Neural cell (in vitro differentiated cells): ENCODE results near the gene CPSF2. TPM values are rescaled to one million over a fixed set of nuclear protein-coding genes. Genes with fewer than 3 reads are reported as not detected.

Experiments used
- H2AFZ ChIP-seq: fragments of 200-600, 300-800 bp; sonication (generic), shearing (Covaris generic); 2 replicates; pipeline ENCODE4 v1.6.0; 2014; ENCODE audit warnings: low read depth, mild to moderate bottlenecking, antibody characterized with exemption, low read length, moderate library complexity
- H3F3A ChIP-seq: fragments of 200-600 bp; shearing (Covaris generic); 2 replicates; pipeline ENCODE4 v1.6.1; 2016; ENCODE audit warnings: mild to moderate bottlenecking, moderate library complexity, mixed read lengths, antibody characterized with exemption, low read length; ENCODE audit not compliant: insufficient read depth, poor library complexity, severe bottlenecking
- H3K27ac ChIP-seq: fragments of 200-600, 300-800 bp; sonication (generic), shearing (Covaris generic); 2 replicates; pipeline ENCODE4 v1.5.1; 2014; ENCODE audit warnings: mild to moderate bottlenecking, low read length, moderate library complexity
- H3K27me3 ChIP-seq: fragments of 300-800, 200-600 bp; sonication (generic), shearing (Covaris generic); 2 replicates; pipeline ENCODE4 v1.6.0; 2014; ENCODE audit warnings: mild to moderate bottlenecking, low read depth, low read length, moderate library complexity; ENCODE audit not compliant: insufficient read depth
- H3K36me3 ChIP-seq: fragments of 300-800, 200-600 bp; sonication (generic), shearing (Covaris generic); 2 replicates; pipeline ENCODE4 v1.5.1; 2014; ENCODE audit warnings: mild to moderate bottlenecking, antibody characterized with exemption, low read length, moderate library complexity; ENCODE audit not compliant: insufficient read depth
- H3K4me2 ChIP-seq: fragments of 300-800, 200-600 bp; sonication (generic), shearing (Covaris generic); 2 replicates; pipeline ENCODE4 v1.6.0; 2014; ENCODE audit warnings: mild to moderate bottlenecking, low read length
- H3K4me3 ChIP-seq: fragments of 300-800, 200-600 bp; sonication (generic), shearing (Covaris generic); 2 replicates; pipeline ENCODE4 v1.5.1; 2014; ENCODE audit warnings: mild to moderate bottlenecking, low read length, moderate library complexity
- H3K79me2 ChIP-seq: fragments of 200-600 bp; shearing (Covaris generic); replicated peaks from 2 replicates; pipeline ENCODE4 v1.6.0; 2014; ENCODE audit warnings: mild to moderate bottlenecking, low read length, moderate library complexity; ENCODE audit not compliant: insufficient read depth
- H3K9ac ChIP-seq: fragments of 300-800, 200-600 bp; sonication (generic), shearing (Covaris generic); 2 replicates; pipeline ENCODE4 v1.6.1; 2016; ENCODE audit warnings: mild to moderate bottlenecking, low read length, mixed read lengths
- H3K9me2 ChIP-seq: fragments of 200-600 bp; shearing (Covaris generic); 2 replicates; pipeline ENCODE4 v1.6.1; 2016; ENCODE audit warnings: mild to moderate bottlenecking, low read length, mixed read lengths; ENCODE audit not compliant: insufficient read depth
- H3K9me3 ChIP-seq: fragments of 200-600, 300-800 bp; sonication (generic), shearing (Covaris generic); 2 replicates; pipeline ENCODE4 v1.6.1; 2016; ENCODE audit warnings: mild to moderate bottlenecking, mixed run types, low read length, moderate library complexity, mixed read lengths
- H4K20me1 ChIP-seq: fragments of 200-600 bp; shearing (Covaris generic); 2 replicates; pipeline ENCODE4 v1.6.1; 2016; ENCODE audit warnings: mild to moderate bottlenecking, mixed run types; ENCODE audit not compliant: insufficient read depth
- EP300 ChIP-seq: fragments of 450-650 bp; conservative IDR thresholded peaks from 2 replicates; pipeline ENCODE4 v1.6.1; 2014; ENCODE audit warnings: antibody characterized with exemption, mild to moderate bottlenecking, moderate library complexity; ENCODE audit not compliant: poor library complexity, severe bottlenecking
- EZH2 ChIP-seq: fragments of 200-600, 300-800 bp; shearing (Covaris generic), sonication (generic); IDR thresholded peaks from 2 replicates; pipeline ENCODE4 v1.6.1; 2014; ENCODE audit warnings: antibody characterized with exemption, low read length, borderline replicate concordance, mild to moderate bottlenecking; ENCODE audit not compliant: insufficient read depth, poor library complexity, severe bottlenecking
- MXI1 ChIP-seq: fragments of 450-650 bp; conservative IDR thresholded peaks from 2 replicates; pipeline ENCODE4 v1.6.1; 2014; ENCODE audit warnings: antibody characterized with exemption, mild to moderate bottlenecking; ENCODE audit not compliant: poor library complexity, severe bottlenecking
- SMC3 ChIP-seq: fragments of 450-650 bp; conservative IDR thresholded peaks from 2 replicates; pipeline ENCODE4 v1.6.1; 2014; ENCODE audit warnings: antibody characterized with exemption, mild to moderate bottlenecking, moderate library complexity; ENCODE audit not compliant: poor library complexity
- TAF1 ChIP-seq: IDR thresholded peaks from 2 replicates; pipeline ENCODE4 v1.6.1; 2012; ENCODE audit warnings: low read depth
- polyA plus RNA-seq: library from polyadenylated mRNA; depleted of rRNA; stranded (reverse); fragments of >200 nt; gene quantifications from 2 replicates; pipeline ENCODE4 v1.2.3, GENCODE V29; 2014
- TF ChIP-seq, protein P1 (sequence below): IDR thresholded peaks from 2 replicates; pipeline ENCODE4 v1.6.1; 2012; ENCODE audit warnings: borderline replicate concordance
- TF ChIP-seq, protein P2 (sequence below): fragments of 450-650 bp; IDR thresholded peaks from 2 replicates; pipeline ENCODE4 v1.5.1; 2014; ENCODE audit warnings: antibody characterized with exemption, mild to moderate bottlenecking, moderate library complexity; ENCODE audit not compliant: poor library complexity, severe bottlenecking

CPSF2 gene
- polyA plus RNA-seq, 1 donor from 2014 or later, result 18.5 TPM

DNA sequence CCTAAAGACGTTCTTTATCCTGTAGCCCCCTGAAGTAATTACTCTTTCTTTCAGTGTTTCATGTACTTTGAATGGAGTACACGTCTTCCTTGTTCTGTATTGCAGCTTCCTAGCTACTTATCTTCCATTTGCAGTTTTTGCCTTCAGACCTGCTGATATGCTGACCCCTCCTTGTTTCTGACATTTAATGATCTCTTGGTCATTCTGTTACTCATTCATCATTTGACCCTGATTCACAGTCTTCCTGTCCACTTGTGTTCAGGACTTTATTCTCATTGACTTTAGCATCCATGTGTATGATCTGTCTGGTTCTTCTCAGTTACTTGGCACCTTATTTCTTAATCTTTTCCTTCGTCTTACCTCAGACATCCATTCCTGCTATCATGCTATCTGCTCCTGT lies 22.2 kb downstream of the CPSF2 start:
- H3K9ac ChIP-seq, result no peak overlapping the region
- H3K9me3 ChIP-seq, result no peaks in the 10 kb centered on the region
- H3K27ac ChIP-seq, result no peak overlapping the region
- no peaks in the 10 kb centered on the region for H3K9me2 ChIP-seq
- no peak overlapping the region for H3K4me2 ChIP-seq
- no peak overlapping the region for H2AFZ ChIP-seq
- no peaks in the 10 kb centered on the region for H3K27me3 ChIP-seq
- no peak overlapping the region for H3K4me3 ChIP-seq
- H3F3A ChIP-seq, result no peaks in the 10 kb centered on the region
- H4K20me1 ChIP-seq, result no peaks in the 10 kb centered on the region
- no peaks in the 10 kb centered on the region for H3K79me2 ChIP-seq
- TF ChIP-seq TAF1 (no peak), MXI1 (no peak), EP300 (no peak)
- TF ChIP-seq, protein P1, sequence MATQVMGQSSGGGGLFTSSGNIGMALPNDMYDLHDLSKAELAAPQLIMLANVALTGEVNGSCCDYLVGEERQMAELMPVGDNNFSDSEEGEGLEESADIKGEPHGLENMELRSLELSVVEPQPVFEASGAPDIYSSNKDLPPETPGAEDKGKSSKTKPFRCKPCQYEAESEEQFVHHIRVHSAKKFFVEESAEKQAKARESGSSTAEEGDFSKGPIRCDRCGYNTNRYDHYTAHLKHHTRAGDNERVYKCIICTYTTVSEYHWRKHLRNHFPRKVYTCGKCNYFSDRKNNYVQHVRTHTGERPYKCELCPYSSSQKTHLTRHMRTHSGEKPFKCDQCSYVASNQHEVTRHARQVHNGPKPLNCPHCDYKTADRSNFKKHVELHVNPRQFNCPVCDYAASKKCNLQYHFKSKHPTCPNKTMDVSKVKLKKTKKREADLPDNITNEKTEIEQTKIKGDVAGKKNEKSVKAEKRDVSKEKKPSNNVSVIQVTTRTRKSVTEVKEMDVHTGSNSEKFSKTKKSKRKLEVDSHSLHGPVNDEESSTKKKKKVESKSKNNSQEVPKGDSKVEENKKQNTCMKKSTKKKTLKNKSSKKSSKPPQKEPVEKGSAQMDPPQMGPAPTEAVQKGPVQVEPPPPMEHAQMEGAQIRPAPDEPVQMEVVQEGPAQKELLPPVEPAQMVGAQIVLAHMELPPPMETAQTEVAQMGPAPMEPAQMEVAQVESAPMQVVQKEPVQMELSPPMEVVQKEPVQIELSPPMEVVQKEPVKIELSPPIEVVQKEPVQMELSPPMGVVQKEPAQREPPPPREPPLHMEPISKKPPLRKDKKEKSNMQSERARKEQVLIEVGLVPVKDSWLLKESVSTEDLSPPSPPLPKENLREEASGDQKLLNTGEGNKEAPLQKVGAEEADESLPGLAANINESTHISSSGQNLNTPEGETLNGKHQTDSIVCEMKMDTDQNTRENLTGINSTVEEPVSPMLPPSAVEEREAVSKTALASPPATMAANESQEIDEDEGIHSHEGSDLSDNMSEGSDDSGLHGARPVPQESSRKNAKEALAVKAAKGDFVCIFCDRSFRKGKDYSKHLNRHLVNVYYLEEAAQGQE, result no peak
- TF ChIP-seq, protein P2, sequence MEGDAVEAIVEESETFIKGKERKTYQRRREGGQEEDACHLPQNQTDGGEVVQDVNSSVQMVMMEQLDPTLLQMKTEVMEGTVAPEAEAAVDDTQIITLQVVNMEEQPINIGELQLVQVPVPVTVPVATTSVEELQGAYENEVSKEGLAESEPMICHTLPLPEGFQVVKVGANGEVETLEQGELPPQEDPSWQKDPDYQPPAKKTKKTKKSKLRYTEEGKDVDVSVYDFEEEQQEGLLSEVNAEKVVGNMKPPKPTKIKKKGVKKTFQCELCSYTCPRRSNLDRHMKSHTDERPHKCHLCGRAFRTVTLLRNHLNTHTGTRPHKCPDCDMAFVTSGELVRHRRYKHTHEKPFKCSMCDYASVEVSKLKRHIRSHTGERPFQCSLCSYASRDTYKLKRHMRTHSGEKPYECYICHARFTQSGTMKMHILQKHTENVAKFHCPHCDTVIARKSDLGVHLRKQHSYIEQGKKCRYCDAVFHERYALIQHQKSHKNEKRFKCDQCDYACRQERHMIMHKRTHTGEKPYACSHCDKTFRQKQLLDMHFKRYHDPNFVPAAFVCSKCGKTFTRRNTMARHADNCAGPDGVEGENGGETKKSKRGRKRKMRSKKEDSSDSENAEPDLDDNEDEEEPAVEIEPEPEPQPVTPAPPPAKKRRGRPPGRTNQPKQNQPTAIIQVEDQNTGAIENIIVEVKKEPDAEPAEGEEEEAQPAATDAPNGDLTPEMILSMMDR, result no peak
- H3K36me3 ChIP-seq, result peaks cover 4% of the 10 kb centered on the region

DNA sequence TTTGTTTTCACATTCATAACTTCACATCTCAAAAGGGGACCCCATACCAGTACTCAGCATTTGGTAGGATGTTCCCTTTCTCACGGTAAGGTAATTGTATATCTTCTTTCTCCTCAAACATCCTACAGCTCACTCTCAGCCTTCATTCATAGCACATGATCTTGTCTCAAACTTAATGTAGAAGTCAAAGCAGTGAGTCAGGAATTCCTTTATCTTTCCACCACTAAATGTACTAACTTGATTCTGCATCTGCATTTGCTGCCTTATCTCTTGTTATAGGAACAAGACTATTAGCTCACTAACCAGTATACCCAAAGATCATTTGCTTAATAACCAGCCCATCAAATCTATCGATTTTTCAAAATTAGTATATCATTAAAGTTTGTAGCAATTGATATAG lies 22.9 kb downstream of the CPSF2 start:
- Histone ChIP-seq H3K36me3 (peaks cover 4% of the 10 kb centered on the region), H3K27me3 (no peaks in the 10 kb centered on the region), H3K27ac (no peak overlapping the region), H3K9me3 (no peaks in the 10 kb centered on the region), H3F3A (no peaks in the 10 kb centered on the region), H3K9ac (no peak overlapping the region), H3K9me2 (no peaks in the 10 kb centered on the region), H4K20me1 (no peaks in the 10 kb centered on the region), H3K79me2 (no peaks in the 10 kb centered on the region), H3K4me3 (no peak overlapping the region), H2AFZ (no peak overlapping the region), H3K4me2 (no peak overlapping the region)
- TF ChIP-seq, protein P2, result no peak
- TF ChIP-seq MXI1 (no peak), EZH2 (no peak), SMC3 (no peak)
